Astrocyte (in vitro differentiated cells and primary cell): ENCODE results near the gene SCLY. TPM values are rescaled to one million over a fixed set of nuclear protein-coding genes. Genes with fewer than 3 reads are reported as not detected.

ENCODE experiments used
- DNase-seq: peaks from one replicate; pipeline ENCODE4 v3.0.0-alpha.2; 2010; ENCODE audit warnings: low read depth
- FAIRE-seq: peaks from 2 replicates; lab custom pipeline; 2011; peaks lifted over from hg19 to GRCh38; lab: Jason Lieb, UNC
- H2AFZ ChIP-seq: 2 replicates; pipeline ENCODE4 v1.6.0; 2012; ENCODE audit warnings: low read depth, low read length, inconsistent platforms
- H3K27ac ChIP-seq: 2 replicates; pipeline ENCODE4 v1.5.1; 2011; ENCODE audit warnings: low read depth, low read length, inconsistent platforms
- H3K27me3 ChIP-seq: 2 replicates; pipeline ENCODE4 v1.6.0; 2011; ENCODE audit warnings: low read length, inconsistent platforms; ENCODE audit not compliant: insufficient read depth
- H3K36me3 ChIP-seq: 2 replicates; pipeline ENCODE4 v1.5.1; 2011; ENCODE audit warnings: low read length, inconsistent platforms; ENCODE audit not compliant: insufficient read depth
- H3K4me1 ChIP-seq: 2 replicates; pipeline ENCODE4 v1.5.1; 2011; ENCODE audit warnings: low read length, inconsistent platforms; ENCODE audit not compliant: insufficient read depth
- H3K4me2 ChIP-seq: 2 replicates; pipeline ENCODE4 v1.6.0; 2012; ENCODE audit warnings: low read length, inconsistent platforms
- H3K4me3 ChIP-seq: 2 replicates; pipeline ENCODE4 v1.5.1; 2011; ENCODE audit warnings: low read depth, mild to moderate bottlenecking, low read length, inconsistent platforms; ENCODE audit not compliant: insufficient read depth
- H3K79me2 ChIP-seq: 2 replicates; pipeline ENCODE4 v1.6.0; 2012; ENCODE audit warnings: mild to moderate bottlenecking, low read length, inconsistent platforms; ENCODE audit not compliant: insufficient read depth
- H3K9ac ChIP-seq: 2 replicates; pipeline ENCODE4 v1.6.0; 2012; ENCODE audit warnings: mild to moderate bottlenecking, low read length, inconsistent platforms
- H3K9me3 ChIP-seq: 2 replicates; pipeline ENCODE4 v1.5.1; 2012; ENCODE audit warnings: low read depth, mild to moderate bottlenecking, low read length, inconsistent platforms; ENCODE audit not compliant: insufficient read depth
- H4K20me1 ChIP-seq: 2 replicates; pipeline ENCODE4 v1.6.0; 2012; ENCODE audit warnings: low read length, inconsistent platforms; ENCODE audit not compliant: insufficient read depth
- H3K27ac Mint-ChIP-seq: one replicate; pipeline ENCODE4 v1.8.0; 2021; ENCODE audit warnings: mild to moderate bottlenecking, mixed read lengths; ENCODE audit not compliant: unreplicated experiment
- H3K27me3 Mint-ChIP-seq: one replicate; pipeline ENCODE4 v1.8.0; 2021; ENCODE audit warnings: low read depth, mixed read lengths; ENCODE audit not compliant: unreplicated experiment
- H3K36me3 Mint-ChIP-seq: one replicate; pipeline ENCODE4 v1.8.0; 2021; ENCODE audit warnings: low read depth, mixed read lengths; ENCODE audit not compliant: unreplicated experiment
- H3K4me1 Mint-ChIP-seq: one replicate; pipeline ENCODE4 v1.8.0; 2021; ENCODE audit warnings: low read depth, mixed read lengths; ENCODE audit not compliant: unreplicated experiment
- H3K4me3 Mint-ChIP-seq: one replicate; pipeline ENCODE4 v1.8.0; 2021; ENCODE audit warnings: mild to moderate bottlenecking, moderate library complexity, mixed read lengths; ENCODE audit not compliant: unreplicated experiment
- H3K9me3 Mint-ChIP-seq: one replicate; pipeline ENCODE4 v1.8.0; 2021; ENCODE audit warnings: mild to moderate bottlenecking, mixed read lengths; ENCODE audit not compliant: unreplicated experiment
- CTCF ChIP-seq: IDR thresholded peaks from 2 replicates; pipeline ENCODE4 v1.5.1; 2011; ENCODE audit warnings: low read depth, mild to moderate bottlenecking, inconsistent platforms, low read length, moderate library complexity; ENCODE audit not compliant: insufficient read depth
- EZH2 ChIP-seq: IDR thresholded peaks from 2 replicates; pipeline ENCODE4 v1.6.1; 2012; ENCODE audit warnings: mild to moderate bottlenecking, low read length, inconsistent platforms; ENCODE audit not compliant: insufficient read depth
- total RNA-seq: library from RNA; stranded (reverse); gene quantifications from 2 replicates; pipeline ENCODE4 v1.2.1, GENCODE V29; 2021

Gene SCLY
- total RNA-seq, 1 donor from 2014 or later, result 15.4 TPM

GRCh38 chr2:238082151-238082550, 21.4 kb downstream of the SCLY start:
- Histone ChIP-seq H4K20me1 (no peaks in the 10 kb centered on the region), H3K36me3 (no peaks in the 10 kb centered on the region), H3K9me3 (no peaks in the 10 kb centered on the region), H3K27ac (no peak overlapping the region), H3K4me1 (no peaks in the 10 kb centered on the region), H2AFZ (no peak overlapping the region), H3K4me2 (no peak overlapping the region), H3K9ac (no peak overlapping the region), H3K4me3 (no peak overlapping the region), H3K79me2 (no peaks in the 10 kb centered on the region), H3K27me3 (no peaks in the 10 kb centered on the region)
- Mint-ChIP-seq H3K9me3 (peaks cover 6% of the 10 kb centered on the region), H3K4me1 (no peaks in the 10 kb centered on the region), H3K27ac (no peak overlapping the region), H3K27me3 (no peaks in the 10 kb centered on the region), H3K4me3 (no peak overlapping the region), H3K36me3 (peaks cover 39% of the 10 kb centered on the region)
- no peak for FAIRE-seq
- TF ChIP-seq EZH2 (no peak), CTCF (no peak)
- no peak for DNase-seq

- Histone ChIP-seq H3K4me3 (no peak overlapping the region), H4K20me1 (no peaks in the 10 kb centered on the region), H3K4me1 (no peaks in the 10 kb centered on the region), H3K27ac (no peak overlapping the region), H3K79me2 (no peaks in the 10 kb centered on the region), H3K27me3 (no peaks in the 10 kb centered on the region), H3K4me2 (no peak overlapping the region), H2AFZ (no peak overlapping the region), H3K9ac (no peak overlapping the region), H3K36me3 (no peaks in the 10 kb centered on the region), H3K9me3 (no peaks in the 10 kb centered on the region)
- DNase-seq (no peak), FAIRE-seq (no peak)
- peaks cover 36% of the 10 kb centered on the region for H3K36me3 Mint-ChIP-seq
- no peak overlapping the region for H3K4me3 Mint-ChIP-seq
- H3K27ac Mint-ChIP-seq, result no peak overlapping the region
- TF ChIP-seq CTCF (no peak), EZH2 (no peak)
- H3K4me1 Mint-ChIP-seq, result no peaks in the 10 kb centered on the region
- no peaks in the 10 kb centered on the region for H3K27me3 Mint-ChIP-seq
- H3K9me3 Mint-ChIP-seq, result peaks cover 6% of the 10 kb centered on the region
These were observed 22.0 kb downstream of the SCLY start for GRCh38 chr2:238082827-238083226.

- Histone ChIP-seq H3K27me3 (no peaks in the 10 kb centered on the region), H3K79me2 (no peaks in the 10 kb centered on the region), H3K9me3 (no peaks in the 10 kb centered on the region), H2AFZ (no peak overlapping the region), H3K36me3 (no peaks in the 10 kb centered on the region), H3K9ac (no peak overlapping the region), H3K4me2 (no peak overlapping the region), H4K20me1 (no peaks in the 10 kb centered on the region), H3K4me1 (no peaks in the 10 kb centered on the region), H3K27ac (no peak overlapping the region), H3K4me3 (no peak overlapping the region)
- Mint-ChIP-seq H3K4me1 (no peaks in the 10 kb centered on the region), H3K27me3 (no peaks in the 10 kb centered on the region), H3K27ac (no peak overlapping the region), H3K36me3 (peaks cover 33% of the 10 kb centered on the region), H3K9me3 (peaks cover 6% of the 10 kb centered on the region), H3K4me3 (no peak overlapping the region)
- FAIRE-seq (no peak), DNase-seq (no peak)
- no peak for TF ChIP-seq EZH2
- TF ChIP-seq CTCF, result no peak
These were observed 23.1 kb downstream of the SCLY start for GRCh38 chr2:238083919-238084318.
